HG03039 (cell line): ENCODE measurements around the gene SLC30A9.

Source experiments
- ATAC-seq: cut with Tn5 transposase; IDR thresholded peaks from one replicate; pipeline ENCODE4 v1.9.1; 2021; ENCODE audit warnings: mild to moderate bottlenecking, moderate library complexity; ENCODE audit not compliant: unreplicated experiment

SLC30A9 gene

DNA sequence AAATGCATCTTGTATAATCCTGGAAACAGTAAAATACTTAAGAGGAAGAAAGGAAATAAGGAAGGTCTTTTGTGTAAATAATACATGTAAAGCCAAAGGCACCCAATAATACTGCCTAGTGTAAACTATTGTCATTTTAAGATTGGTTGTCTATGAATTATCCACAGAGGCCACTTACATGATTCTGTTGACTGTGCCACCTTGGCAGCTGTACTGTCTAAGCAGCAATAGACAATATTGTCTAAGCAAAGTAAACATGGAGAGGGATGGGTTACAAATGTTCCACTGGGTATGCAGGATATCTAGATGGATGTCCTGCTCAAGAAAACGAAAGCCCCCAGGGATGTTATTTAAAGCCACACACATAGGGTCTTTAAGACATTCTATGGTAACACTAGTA, 142.7 kb downstream of the SLC30A9 start:
- ATAC-seq: no peak

DNA sequence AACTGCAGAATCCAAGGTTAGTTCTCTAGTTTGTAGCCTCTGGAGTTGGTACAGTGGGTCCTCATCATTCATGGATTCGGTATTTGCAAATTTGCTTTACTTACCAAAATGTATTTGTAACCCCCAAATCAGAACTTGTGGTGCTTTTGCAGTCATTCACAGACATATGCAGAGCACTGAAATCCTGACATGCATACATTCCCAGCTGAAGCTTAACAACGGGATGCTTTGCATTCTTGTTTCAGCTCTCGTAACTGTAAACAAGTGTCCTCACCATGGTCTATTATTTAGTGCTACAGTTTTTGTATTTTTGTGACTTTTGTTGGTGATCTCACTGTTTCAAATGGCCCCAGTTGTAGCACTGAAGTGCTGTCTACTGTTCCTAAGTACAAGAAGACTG, 146.0 kb downstream of the SLC30A9 start:
- ATAC-seq: no peak
